Endothelial cell of umbilical vein (primary cell): Measurements from ENCODE around the gene AKAP12. TPM values are rescaled to one million over a fixed set of nuclear protein-coding genes. Genes with fewer than 3 reads are reported as not detected.

Experiments used
- BruUV-seq: library from RNA; stranded (reverse); fragments of 400-500 nt; replicated peaks from 2 replicates; lab custom pipeline; 2021; lab: Mats Ljungman, UMichigan
- CTCF ChIA-PET: fragments of 300-600, 350-600 bp; sonication (Branson Sonifier 250); formaldehyde crosslinking; loops from one replicate; lab custom pipeline; 2021; ENCODE audit warnings: antibody characterized with exemption, inconsistent platforms; lab: Charles Lee
- POLR2A ChIA-PET: fragments of 300-600, 350-600 bp; sonication (Branson Sonifier 250); formaldehyde crosslinking; loops from one replicate; lab custom pipeline; 2021; ENCODE audit warnings: antibody characterized with exemption, inconsistent platforms; lab: Charles Lee
- DNase-seq: peaks from one replicate; pipeline ENCODE4 v3.0.0-alpha.2; 2011; ENCODE audit warnings: low read depth, low spot score
- FAIRE-seq: peaks from 2 replicates; lab custom pipeline; 2011; peaks lifted over from hg19 to GRCh38; lab: Jason Lieb, UNC
- H2AFZ ChIP-seq: 2 replicates; pipeline ENCODE4 v1.6.0; 2012; ENCODE audit warnings: low read depth, low read length, control low read depth, inconsistent platforms
- H3K27ac ChIP-seq: 2 replicates; pipeline ENCODE4 v1.5.1; 2011; ENCODE audit warnings: low read depth, mild to moderate bottlenecking, control low read depth, low read length, moderate library complexity; ENCODE audit not compliant: insufficient read depth
- H3K27me3 ChIP-seq, 2 experiments: 2 replicates each; pipeline versions ENCODE4 v1.6.0 to v1.6.1; 2011; ENCODE audit warnings: low read length in 2 of 2, mixed read lengths in 1 of 2; ENCODE audit not compliant: control insufficient read depth in 2 of 2, insufficient read depth in 2 of 2
- H3K36me3 ChIP-seq, 2 experiments: 2 replicates in 1 of 2; 3 replicates in 1 of 2; pipeline ENCODE4 v1.5.1; 2011; ENCODE audit warnings: low read length in 2 of 2, mild to moderate bottlenecking in 1 of 2, moderate library complexity in 1 of 2; ENCODE audit not compliant: control insufficient read depth in 2 of 2, insufficient read depth in 2 of 2; ENCODE audit errors: extremely low read depth in 1 of 2
- H3K4me1 ChIP-seq: 3 replicates; pipeline ENCODE4 v1.5.1; 2011; ENCODE audit warnings: mild to moderate bottlenecking, low read length; ENCODE audit not compliant: control insufficient read depth, insufficient read depth; ENCODE audit errors: extremely low read depth
- H3K4me2 ChIP-seq: 2 replicates; pipeline ENCODE4 v1.6.1; 2011; ENCODE audit warnings: low read length, control low read depth, mixed read lengths; ENCODE audit not compliant: insufficient read depth
- H3K4me3 ChIP-seq, 3 experiments: fragments of 200-600 bp in 1 of 3; sonication (generic), shearing (Covaris generic) in 1 of 3; replicated peaks in 1 of 3; 2 replicates each; pipeline ENCODE4 v1.5.1; 2011 to 2016; ENCODE audit warnings: control low read depth in 3 of 3, low read length in 3 of 3, mild to moderate bottlenecking in 2 of 3, inconsistent platforms in 1 of 3, low read depth in 1 of 3, moderate library complexity in 1 of 3; ENCODE audit not compliant: insufficient read depth in 1 of 3
- H3K79me2 ChIP-seq: 2 replicates; pipeline ENCODE4 v1.6.0; 2012; ENCODE audit warnings: low read length, inconsistent platforms; ENCODE audit not compliant: control insufficient read depth, insufficient read depth
- H3K9ac ChIP-seq: replicated peaks from 2 replicates; pipeline ENCODE3; 2011; ENCODE audit warnings: low read length, control low read depth; ENCODE audit not compliant: insufficient read depth; ENCODE audit errors: extremely low read depth
- H3K9me1 ChIP-seq: replicated peaks from 3 replicates; pipeline ENCODE4 v1.6.0; 2011; ENCODE audit warnings: mild to moderate bottlenecking, low read length; ENCODE audit not compliant: control insufficient read depth, insufficient read depth; ENCODE audit errors: extremely low read depth
- H3K9me3 ChIP-seq: replicated peaks from 2 replicates; pipeline ENCODE4 v1.5.1; 2012; ENCODE audit warnings: low read length, inconsistent platforms; ENCODE audit not compliant: control insufficient read depth, insufficient read depth
- H4K20me1 ChIP-seq: replicated peaks from 2 replicates; pipeline ENCODE3; 2011; ENCODE audit warnings: mild to moderate bottlenecking, low read length; ENCODE audit not compliant: control insufficient read depth, insufficient read depth; ENCODE audit errors: extremely low read depth
- EZH2 ChIP-seq: IDR thresholded peaks from 2 replicates; pipeline ENCODE4 v1.6.1; 2012; ENCODE audit warnings: borderline replicate concordance, low read depth, mild to moderate bottlenecking, moderate library complexity, low read length, inconsistent platforms; ENCODE audit not compliant: severe bottlenecking
- FOS ChIP-seq: IDR thresholded peaks from 2 replicates; pipeline ENCODE4 v1.6.1; 2011; ENCODE audit warnings: mild to moderate bottlenecking, low read length, moderate library complexity, borderline replicate concordance; ENCODE audit not compliant: insufficient read depth
- GATA2 ChIP-seq: IDR thresholded peaks from 2 replicates; pipeline ENCODE4 v1.7.0; 2011; ENCODE audit warnings: low read depth, mild to moderate bottlenecking, moderate library complexity, mixed read lengths, low read length; ENCODE audit not compliant: insufficient read length, insufficient read depth
- JUN ChIP-seq: IDR thresholded peaks from 2 replicates; pipeline ENCODE4 v1.6.1; 2011; ENCODE audit warnings: borderline replicate concordance, low read depth; ENCODE audit not compliant: insufficient read length, insufficient read depth
- MYC ChIP-seq: IDR thresholded peaks from one replicate; pipeline ENCODE4 v1.6.1; 2011; ENCODE audit warnings: mild to moderate bottlenecking, low read depth, low read length
- POLR2A ChIP-seq: IDR thresholded peaks from 2 replicates; pipeline ENCODE4 v1.6.1; 2012; ENCODE audit warnings: low read depth, mild to moderate bottlenecking, control low read depth, low read length
- POLR2AphosphoS5 ChIP-seq: IDR thresholded peaks from 2 replicates; pipeline ENCODE4 v1.6.1; 2012; ENCODE audit warnings: low read depth, mild to moderate bottlenecking, control low read depth, low read length, moderate library complexity; ENCODE audit not compliant: insufficient read depth
- dilution Hi-C: fragments of 300-500 bp; cut with MboI; formaldehyde crosslinking; loops from one replicate; pipeline ENCODE4 v1.15.0; 2019; ENCODE audit warnings: low sequenced_read_pairs; ENCODE audit not compliant: extremely low pct_ligation_motif_present
- intact Hi-C: fragments of 100-400 bp; cut with micrococcal nuclease; formaldehyde crosslinking; loops from one replicate; pipeline ENCODE4 v1.10.0; 2022
- polyA plus RNA-seq, 4 experiments: library from polyadenylated mRNA; depleted of rRNA in 3 of 4; stranded (reverse) in 3 of 4; unstranded in 1 of 4; fragments of >200 nt; gene quantifications; 2 replicates each; pipeline versions ENCODE4 v1.2.1 to v1.2.3, GENCODE V29; 2011 to 2012; ENCODE audit warnings: missing spikeins in 1 of 4
- total RNA-seq: library from RNA; stranded (reverse); gene quantifications from 2 replicates; pipeline ENCODE4 v1.2.3, GENCODE V29; 2021
- TF ChIP-seq, protein P1 (sequence below), 2 donors: IDR thresholded peaks; 1 replicate in 1 of 2; 2 replicates in 1 of 2; pipeline ENCODE4 v1.5.1; 2011; ENCODE audit warnings: low read length in 2 of 2, mild to moderate bottlenecking in 2 of 2, moderate library complexity in 2 of 2, control low read depth in 1 of 2, inconsistent platforms in 1 of 2, low read depth in 1 of 2; ENCODE audit not compliant: insufficient read depth in 1 of 2; ENCODE audit errors: extremely low read depth in 1 of 2
- TF ChIP-seq, protein P2 (sequence below): IDR thresholded peaks from 2 replicates; pipeline ENCODE4 v1.6.1; 2011; ENCODE audit not compliant: insufficient read depth, insufficient read length

AKAP12 gene
- total and polyA plus RNA-seq, 2 donors (not counting 3 experiments of a cell fraction or from before 2014, with no cell fraction given): 46.9 to 340 TPM

DNA sequence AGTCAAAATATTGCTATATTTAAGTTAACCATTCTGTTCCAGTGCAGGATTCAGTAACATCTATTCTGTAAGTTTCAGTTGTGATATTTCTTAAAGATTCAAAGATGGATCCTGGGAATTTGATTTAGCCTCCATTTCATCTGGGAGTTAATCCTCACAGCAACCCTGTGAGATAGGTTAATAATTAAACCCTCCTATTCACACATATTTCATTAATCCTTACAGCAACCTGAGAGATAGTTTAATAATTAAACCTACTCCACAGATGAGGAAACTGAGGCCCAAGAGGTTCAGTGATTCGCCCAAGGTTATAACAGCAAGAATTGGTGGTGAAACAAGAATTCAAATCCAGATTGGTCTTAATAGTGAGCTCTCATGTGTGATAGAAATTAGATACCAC lies 162.5 kb downstream of the AKAP12 start:
- H3K27ac ChIP-seq: no peak overlapping the region
- H3K9me3 ChIP-seq: no peaks in the 10 kb centered on the region
- no peaks in the 10 kb centered on the region for H3K4me1 ChIP-seq
- H3K9me1 ChIP-seq: no peaks in the 10 kb centered on the region
- FAIRE-seq: no peak
- H3K4me3 ChIP-seq: no peak overlapping the region
- H3K79me2 ChIP-seq: peaks cover 64% of the 10 kb centered on the region
- H3K9ac ChIP-seq: no peak overlapping the region
- BruUV-seq: no TSS peak
- intact Hi-C loops (no loop called here), dilution Hi-C loops (no loop called here)
- CTCF ChIA-PET: no interaction called here
- TF ChIP-seq GATA2: no peak
- TF ChIP-seq JUN: no peak
- TF ChIP-seq, protein P1, sequence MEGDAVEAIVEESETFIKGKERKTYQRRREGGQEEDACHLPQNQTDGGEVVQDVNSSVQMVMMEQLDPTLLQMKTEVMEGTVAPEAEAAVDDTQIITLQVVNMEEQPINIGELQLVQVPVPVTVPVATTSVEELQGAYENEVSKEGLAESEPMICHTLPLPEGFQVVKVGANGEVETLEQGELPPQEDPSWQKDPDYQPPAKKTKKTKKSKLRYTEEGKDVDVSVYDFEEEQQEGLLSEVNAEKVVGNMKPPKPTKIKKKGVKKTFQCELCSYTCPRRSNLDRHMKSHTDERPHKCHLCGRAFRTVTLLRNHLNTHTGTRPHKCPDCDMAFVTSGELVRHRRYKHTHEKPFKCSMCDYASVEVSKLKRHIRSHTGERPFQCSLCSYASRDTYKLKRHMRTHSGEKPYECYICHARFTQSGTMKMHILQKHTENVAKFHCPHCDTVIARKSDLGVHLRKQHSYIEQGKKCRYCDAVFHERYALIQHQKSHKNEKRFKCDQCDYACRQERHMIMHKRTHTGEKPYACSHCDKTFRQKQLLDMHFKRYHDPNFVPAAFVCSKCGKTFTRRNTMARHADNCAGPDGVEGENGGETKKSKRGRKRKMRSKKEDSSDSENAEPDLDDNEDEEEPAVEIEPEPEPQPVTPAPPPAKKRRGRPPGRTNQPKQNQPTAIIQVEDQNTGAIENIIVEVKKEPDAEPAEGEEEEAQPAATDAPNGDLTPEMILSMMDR (IDR thresholded peaks at IDR 0.05; ENCODE audit: extremely low read depth in 1 of 2, insufficient read depth in 1 of 2, low read depth in 1 of 2, low read length in 2 of 2): no peak
- TF ChIP-seq, protein P2, sequence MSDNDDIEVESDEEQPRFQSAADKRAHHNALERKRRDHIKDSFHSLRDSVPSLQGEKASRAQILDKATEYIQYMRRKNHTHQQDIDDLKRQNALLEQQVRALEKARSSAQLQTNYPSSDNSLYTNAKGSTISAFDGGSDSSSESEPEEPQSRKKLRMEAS: no peak
- TF ChIP-seq FOS: no peak
- no peak for TF ChIP-seq EZH2
- no peak for TF ChIP-seq POLR2AphosphoS5
- no peak for TF ChIP-seq MYC
- TF ChIP-seq POLR2A: no peak
- no peaks in the 10 kb centered on the region for H3K27me3 ChIP-seq
- peaks cover 3 to 4% of the 10 kb centered on the region in 2 experiments for H3K36me3 ChIP-seq
- H4K20me1 ChIP-seq: peaks cover 6% of the 10 kb centered on the region
- no peak for DNase-seq
- POLR2A ChIA-PET: no interaction called here
- no peak overlapping the region for H2AFZ ChIP-seq
- no peak overlapping the region for H3K4me2 ChIP-seq
